Measurements from ENCODE around the gene GFI1.

GFI1 gene

GRCh38 chr1:92458146-92458545 lies 28.6 kb downstream of the GFI1 start:
- no peaks in the 10 kb centered on the region for H4K20me1 ChIP-seq (ENCODE audit: low read depth, low read length)
- no peak overlapping the region for H3K4me2 ChIP-seq (ENCODE audit: low read depth, low read length, poor library complexity, severe bottlenecking)
- TF ChIP-seq EZH2phosphoT487 (conservative IDR thresholded peaks at IDR 0.05; ENCODE audit: low read length) (no peak), CTCF (IDR thresholded peaks at IDR 0.05; ENCODE audit: insufficient read depth, low read length, poor library complexity, severe bottlenecking) (no peak)
- H3K9me3 ChIP-seq (ENCODE audit: insufficient read depth, low read length) = no peaks in the 10 kb centered on the region
- H3K9ac ChIP-seq (ENCODE audit: low read length) = no peak overlapping the region
- no peaks in the 10 kb centered on the region for H3K27me3 ChIP-seq (ENCODE audit: low read length)
- no peaks in the 10 kb centered on the region for H3K9me2 ChIP-seq (replicated peaks; ENCODE audit: insufficient read depth, low read length)
- no peak overlapping the region for H2AFZ ChIP-seq (ENCODE audit: low read depth, low read length, severe bottlenecking)
- H3F3A ChIP-seq (ENCODE audit: insufficient read depth) = no peaks in the 10 kb centered on the region
- H3K36me3 ChIP-seq (ENCODE audit: low read length) = no peaks in the 10 kb centered on the region
- no peak overlapping the region for H3K27ac ChIP-seq (ENCODE audit: low read depth, low read length)
- no peaks in the 10 kb centered on the region for H3K79me2 ChIP-seq (ENCODE audit: insufficient read depth, low read length)
- H3K4me3 ChIP-seq (ENCODE audit: insufficient read depth, low read length, poor library complexity, severe bottlenecking) = no peak overlapping the region

- Histone ChIP-seq H3K4me3 (ENCODE audit: insufficient read depth, low read length, poor library complexity, severe bottlenecking) (no peak overlapping the region), H2AFZ (ENCODE audit: low read depth, low read length, severe bottlenecking) (no peak overlapping the region), H3K79me2 (ENCODE audit: insufficient read depth, low read length) (no peaks in the 10 kb centered on the region), H4K20me1 (ENCODE audit: low read depth, low read length) (no peaks in the 10 kb centered on the region), H3K9me3 (ENCODE audit: insufficient read depth, low read length) (no peaks in the 10 kb centered on the region), H3K9me2 (replicated peaks; ENCODE audit: insufficient read depth, low read length) (no peaks in the 10 kb centered on the region), H3K27ac (ENCODE audit: low read depth, low read length) (no peak overlapping the region), H3F3A (ENCODE audit: insufficient read depth) (no peaks in the 10 kb centered on the region), H3K27me3 (ENCODE audit: low read length) (no peaks in the 10 kb centered on the region), H3K4me2 (ENCODE audit: low read depth, low read length, poor library complexity, severe bottlenecking) (no peak overlapping the region), H3K36me3 (ENCODE audit: low read length) (no peaks in the 10 kb centered on the region), H3K9ac (ENCODE audit: low read length) (no peak overlapping the region)
- TF ChIP-seq EZH2phosphoT487 (conservative IDR thresholded peaks at IDR 0.05; ENCODE audit: low read length) (no peak), CTCF (IDR thresholded peaks at IDR 0.05; ENCODE audit: insufficient read depth, low read length, poor library complexity, severe bottlenecking) (no peak)
Observed at GRCh38 chr1:92447976-92448375, 38.7 kb downstream of the GFI1 start.

- Histone ChIP-seq H4K20me1 (ENCODE audit: low read depth, low read length) (no peaks in the 10 kb centered on the region), H3K27ac (ENCODE audit: low read depth, low read length) (no peak overlapping the region), H3K79me2 (ENCODE audit: insufficient read depth, low read length) (no peaks in the 10 kb centered on the region), H3K9me3 (ENCODE audit: insufficient read depth, low read length) (no peaks in the 10 kb centered on the region), H3F3A (ENCODE audit: insufficient read depth) (no peaks in the 10 kb centered on the region), H3K9ac (ENCODE audit: low read length) (no peak overlapping the region), H3K4me3 (ENCODE audit: insufficient read depth, low read length, poor library complexity, severe bottlenecking) (no peak overlapping the region), H3K4me2 (ENCODE audit: low read depth, low read length, poor library complexity, severe bottlenecking) (no peak overlapping the region), H3K36me3 (ENCODE audit: low read length) (no peaks in the 10 kb centered on the region), H3K9me2 (replicated peaks; ENCODE audit: insufficient read depth, low read length) (no peaks in the 10 kb centered on the region), H2AFZ (ENCODE audit: low read depth, low read length, severe bottlenecking) (no peak overlapping the region), H3K27me3 (ENCODE audit: low read length) (no peaks in the 10 kb centered on the region)
- no peak for TF ChIP-seq CTCF (IDR thresholded peaks at IDR 0.05; ENCODE audit: insufficient read depth, low read length, poor library complexity, severe bottlenecking)
- no peak for TF ChIP-seq EZH2phosphoT487 (conservative IDR thresholded peaks at IDR 0.05; ENCODE audit: low read length)
Observed at GRCh38 chr1:92447033-92447681, 39.6 kb downstream of the GFI1 start.
